Retinal pigment epithelial cell (primary cell): ENCODE results near the gene VIPR2.

Experiments used
- DNase-seq: peaks from one replicate; pipeline ENCODE4 v3.0.0-alpha.2; 2010; ENCODE audit warnings: low read depth
- H3K4me3 ChIP-seq: 2 replicates; pipeline ENCODE4 v1.5.1; 2011; ENCODE audit warnings: mild to moderate bottlenecking, low read length, control low read depth, moderate library complexity
- TF ChIP-seq, protein P1 (sequence below): conservative IDR thresholded peaks from 2 replicates; pipeline ENCODE4 v1.5.1; 2011; ENCODE audit warnings: low read depth, low read length, control low read depth, inconsistent platforms

Gene VIPR2

DNA sequence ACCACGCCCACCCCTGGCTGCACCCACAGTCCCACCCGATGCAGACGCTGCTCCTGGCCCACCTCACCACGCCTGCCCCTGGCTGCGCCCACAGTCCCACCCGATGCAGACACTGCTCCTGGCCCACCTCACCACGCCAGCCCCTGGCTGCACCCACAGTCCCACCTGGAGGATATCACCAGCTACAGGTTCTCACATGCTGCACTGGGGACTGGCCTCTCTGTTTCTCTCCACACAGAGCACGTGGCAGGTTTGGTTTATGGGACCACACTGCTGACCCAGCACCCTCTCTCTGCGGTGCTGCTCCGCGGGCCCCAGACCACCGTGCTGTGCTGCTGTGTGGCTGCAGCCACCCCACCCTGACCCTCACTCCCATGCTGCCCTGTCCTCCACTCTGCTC is 120.9 kb downstream of the VIPR2 start:
- DNase-seq: no peak
- no peak overlapping the region for H3K4me3 ChIP-seq
- TF ChIP-seq, protein P1, sequence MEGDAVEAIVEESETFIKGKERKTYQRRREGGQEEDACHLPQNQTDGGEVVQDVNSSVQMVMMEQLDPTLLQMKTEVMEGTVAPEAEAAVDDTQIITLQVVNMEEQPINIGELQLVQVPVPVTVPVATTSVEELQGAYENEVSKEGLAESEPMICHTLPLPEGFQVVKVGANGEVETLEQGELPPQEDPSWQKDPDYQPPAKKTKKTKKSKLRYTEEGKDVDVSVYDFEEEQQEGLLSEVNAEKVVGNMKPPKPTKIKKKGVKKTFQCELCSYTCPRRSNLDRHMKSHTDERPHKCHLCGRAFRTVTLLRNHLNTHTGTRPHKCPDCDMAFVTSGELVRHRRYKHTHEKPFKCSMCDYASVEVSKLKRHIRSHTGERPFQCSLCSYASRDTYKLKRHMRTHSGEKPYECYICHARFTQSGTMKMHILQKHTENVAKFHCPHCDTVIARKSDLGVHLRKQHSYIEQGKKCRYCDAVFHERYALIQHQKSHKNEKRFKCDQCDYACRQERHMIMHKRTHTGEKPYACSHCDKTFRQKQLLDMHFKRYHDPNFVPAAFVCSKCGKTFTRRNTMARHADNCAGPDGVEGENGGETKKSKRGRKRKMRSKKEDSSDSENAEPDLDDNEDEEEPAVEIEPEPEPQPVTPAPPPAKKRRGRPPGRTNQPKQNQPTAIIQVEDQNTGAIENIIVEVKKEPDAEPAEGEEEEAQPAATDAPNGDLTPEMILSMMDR: no peak

DNA sequence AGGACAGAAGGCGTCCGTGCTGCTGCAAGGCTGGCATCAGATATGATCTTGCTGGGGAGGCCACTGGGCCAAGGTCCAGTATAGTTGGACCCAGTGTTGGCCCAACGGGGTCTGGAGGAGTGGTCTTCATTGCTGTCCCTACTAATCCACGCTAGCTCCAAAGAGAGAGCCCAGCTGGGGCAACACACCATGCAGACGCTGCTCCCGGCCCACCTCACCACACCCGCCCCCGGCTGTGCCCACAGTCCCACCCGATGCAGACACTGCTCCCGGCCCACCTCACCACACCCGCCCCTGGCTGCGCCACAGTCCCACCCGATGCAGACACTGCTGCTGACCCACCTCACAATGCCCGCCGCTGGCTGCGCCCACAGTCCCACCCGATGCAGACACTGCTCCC is 121.5 kb downstream of the VIPR2 start:
- TF ChIP-seq, protein P1: no peak
- no peak overlapping the region for H3K4me3 ChIP-seq
- DNase-seq: no peak

DNA sequence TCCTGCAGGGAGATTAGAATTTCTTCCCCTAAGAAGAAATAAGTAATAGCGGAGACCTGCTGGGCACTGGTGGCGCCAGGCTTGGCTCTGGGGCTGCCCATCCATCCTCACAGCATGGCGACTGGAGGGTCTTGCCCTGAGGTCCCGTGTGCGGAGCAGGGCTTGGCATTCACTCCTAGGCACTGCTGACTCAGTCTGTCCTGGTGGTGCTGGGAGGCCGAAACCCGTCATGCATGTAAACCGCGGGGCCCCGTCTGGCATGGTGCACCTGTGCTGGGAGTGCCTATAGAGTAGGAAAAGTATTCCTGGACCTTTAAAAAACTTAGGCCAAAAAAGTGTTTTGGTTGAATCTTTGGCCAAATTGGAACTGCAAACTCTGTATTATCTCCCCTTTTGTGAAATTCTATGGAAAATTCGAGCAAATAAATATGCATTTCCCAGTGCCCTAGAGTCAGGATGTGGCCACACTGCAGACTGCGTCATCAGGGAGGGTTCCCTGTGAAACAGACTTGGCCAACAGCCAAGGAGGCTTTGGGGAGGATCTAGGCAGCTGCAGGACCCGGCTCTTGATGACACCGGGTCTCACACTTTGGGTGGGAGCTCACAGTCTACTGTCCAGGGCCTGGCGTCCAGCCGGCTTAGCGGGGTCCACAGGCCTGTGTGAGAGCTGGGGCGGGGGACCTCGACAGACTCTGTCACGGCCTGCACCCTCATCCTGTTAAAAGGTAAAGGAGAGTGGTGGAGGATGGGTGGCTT is 122.3 kb downstream of the VIPR2 start:
- no peak for DNase-seq
- H3K4me3 ChIP-seq: no peak overlapping the region
- TF ChIP-seq, protein P1: no peak

DNA sequence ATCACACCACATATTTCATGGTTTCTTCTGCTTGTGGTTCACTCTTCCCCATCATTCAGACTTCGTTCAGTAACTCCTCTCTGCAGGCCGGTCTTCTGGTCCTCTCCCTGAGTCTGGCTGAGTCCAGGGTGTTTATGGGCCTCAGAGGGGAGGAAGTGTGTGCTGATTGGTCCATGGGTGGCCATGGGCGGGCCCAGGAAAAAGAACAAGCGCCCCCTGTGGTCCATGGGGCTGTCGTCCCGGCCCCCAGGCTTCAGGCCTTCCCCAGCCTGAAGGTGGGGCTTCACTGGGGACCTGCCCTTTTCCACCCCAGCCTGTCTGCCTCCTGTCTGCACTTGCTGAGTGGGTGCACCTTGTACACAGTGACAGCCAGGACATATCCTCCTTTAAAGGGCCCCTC is 123.7 kb downstream of the VIPR2 start:
- TF ChIP-seq, protein P1: no peak
- no peak for DNase-seq
- H3K4me3 ChIP-seq: no peak overlapping the region

DNA sequence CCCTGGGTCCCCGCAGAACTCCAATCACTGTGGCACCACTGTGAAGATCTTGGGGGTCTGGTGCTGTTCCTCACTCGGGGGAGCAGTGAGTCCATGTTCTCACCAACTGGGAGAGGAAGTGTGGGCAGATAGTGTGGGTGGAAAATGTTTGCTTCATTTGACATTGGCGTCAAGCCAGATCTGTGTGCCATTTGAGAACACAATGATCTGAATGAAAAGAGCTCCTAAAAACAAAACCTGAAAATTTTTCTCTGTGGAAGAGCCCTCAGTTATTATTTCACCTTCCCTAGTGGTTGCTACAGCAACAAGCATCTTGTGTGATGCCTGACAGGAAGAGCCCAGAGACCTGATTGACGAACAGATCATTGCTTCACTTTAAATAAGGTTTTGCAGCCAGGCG is 125.6 kb downstream of the VIPR2 start:
- TF ChIP-seq, protein P1: no peak
- DNase-seq: no peak
- no peak overlapping the region for H3K4me3 ChIP-seq

DNA sequence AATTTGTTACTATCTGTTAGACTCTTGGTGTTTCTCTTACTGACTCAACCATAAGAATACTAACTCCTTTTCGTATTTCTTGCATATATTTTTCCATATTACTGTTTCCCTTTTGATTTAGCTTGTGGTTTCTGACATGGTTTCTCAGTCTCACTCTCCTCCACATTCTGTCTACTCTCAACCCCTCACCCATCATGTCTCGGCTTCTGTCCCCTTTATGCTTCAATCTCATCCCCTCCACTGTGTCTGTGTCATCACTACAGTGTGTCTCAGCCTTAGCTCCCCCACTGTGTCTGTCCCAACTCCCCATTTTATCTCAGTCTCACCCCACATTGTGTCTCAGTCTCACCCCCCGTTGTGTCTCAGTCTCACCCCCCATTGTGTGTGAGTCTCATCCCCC is 126.9 kb downstream of the VIPR2 start:
- TF ChIP-seq, protein P1: no peak
- DNase-seq: no peak

DNA sequence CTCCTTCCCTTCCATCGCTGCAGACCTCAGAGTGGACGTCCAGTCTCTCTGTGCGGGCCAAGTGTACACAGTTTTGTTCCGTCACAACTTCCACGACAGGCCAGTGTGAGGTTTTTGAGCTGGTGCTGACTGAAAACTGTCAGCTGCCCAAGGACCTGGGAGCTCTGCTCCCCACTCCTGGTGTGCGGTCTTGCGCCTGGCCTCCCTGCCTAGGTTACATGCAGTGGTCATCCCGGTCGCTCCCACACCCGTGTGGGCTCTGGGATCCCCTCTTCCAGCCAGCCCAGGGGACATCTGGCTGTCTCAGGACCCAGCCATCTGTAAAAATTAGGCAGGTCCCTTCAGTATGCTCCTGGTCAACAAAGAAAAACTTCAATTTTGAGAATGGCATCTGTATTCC is 127.5 kb downstream of the VIPR2 start:
- TF ChIP-seq, protein P1: no peak
- DNase-seq: no peak
- no peak overlapping the region for H3K4me3 ChIP-seq

More for the DNA sequence above, 126.9 kb downstream of the VIPR2 start:
- H3K4me3 ChIP-seq: no peak overlapping the region
